ENCODE data around the gene POU3F1.

Gene POU3F1

GRCh38 chr1:38046333-38046883, at the start of gene POU3F1:
Gene POU3F1, minus strand, starts transcription at chr1:38046793. Its CDS starts 50 bp downstream, at chr1:38046743.
- Histone ChIP-seq H3K27ac (ENCODE audit: low read length) (no peak within 1 kb of the TSS), H2AFZ (ENCODE audit: low read length) (peak within 1 kb of the TSS; percentile 81), H3K4me1 (ENCODE audit: low read length) (no peaks in the 10 kb centered on the region), H3K9me2 (replicated peaks; ENCODE audit: insufficient read depth, low read length) (no peaks in the 10 kb centered on the region), H3K27me3 (replicated peaks; ENCODE audit: insufficient read depth, low read length) (peaks cover 38% of the 10 kb centered on the region), H3K4me2 (ENCODE audit: low read depth, low read length) (peak within 1 kb of the TSS; percentile 92), H3K9ac (ENCODE audit: low read length) (no peak within 1 kb of the TSS), H3K9me3 (replicated peaks; ENCODE audit: insufficient read depth, low read length) (no peaks in the 10 kb centered on the region), H3F3A (ENCODE audit: insufficient read depth, low read length) (no peaks in the 10 kb centered on the region), H3K4me3 (ENCODE audit: low read length) (peak within 1 kb of the TSS; percentile 72), H3K79me2 (ENCODE audit: low read length) (no peaks in the 10 kb centered on the region), H3K36me3 (replicated peaks; ENCODE audit: insufficient read depth, low read length) (no peaks in the 10 kb centered on the region), H4K20me1 (ENCODE audit: insufficient read depth, low read length) (no peaks in the 10 kb centered on the region)
- TF ChIP-seq CTCF (IDR thresholded peaks at IDR 0.05; ENCODE audit: low read length) (no peak), EZH2phosphoT487 (IDR thresholded peaks at IDR 0.05; ENCODE audit: low read length) (no peak), EZH2 (optimal IDR thresholded peaks at IDR 0.05; ENCODE audit: low read depth, low read length) (no peak)
- no peak for DNase-seq

DNA sequence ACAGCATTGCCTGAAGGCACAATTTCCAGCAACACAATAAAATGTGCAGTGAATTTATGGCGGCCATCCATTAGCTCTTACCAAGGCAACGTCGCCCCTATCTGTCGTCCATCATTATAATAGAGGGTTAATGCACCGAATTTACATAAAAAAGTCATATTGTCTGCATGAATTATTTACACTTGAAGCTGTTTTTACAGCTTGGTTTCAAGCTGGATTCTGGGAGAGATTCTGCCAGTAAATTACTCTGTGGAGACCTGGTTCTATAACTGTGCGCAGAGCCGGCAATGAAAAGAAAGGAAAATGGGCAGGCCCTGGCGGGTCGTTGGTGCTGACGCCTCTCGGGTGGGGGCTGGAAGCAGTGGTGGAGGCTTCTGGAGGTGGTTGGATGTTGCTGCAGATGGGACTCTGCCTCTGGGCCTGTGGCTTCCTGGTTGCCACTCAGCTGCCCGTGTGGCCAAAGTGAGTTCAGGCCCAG, 48.9 kb upstream of the POU3F1 start:
- Histone ChIP-seq H3K36me3 (replicated peaks; ENCODE audit: insufficient read depth, low read length) (no peaks in the 10 kb centered on the region), H3K27ac (ENCODE audit: low read length) (no peak overlapping the region), H3F3A (ENCODE audit: insufficient read depth, low read length) (no peaks in the 10 kb centered on the region), H2AFZ (ENCODE audit: low read length) (no peak overlapping the region), H3K4me2 (ENCODE audit: low read depth, low read length) (no peak overlapping the region), H3K4me3 (ENCODE audit: low read length) (no peak overlapping the region), H3K27me3 (replicated peaks; ENCODE audit: insufficient read depth, low read length) (no peaks in the 10 kb centered on the region), H3K79me2 (ENCODE audit: low read length) (no peaks in the 10 kb centered on the region), H3K9me2 (replicated peaks; ENCODE audit: insufficient read depth, low read length) (no peaks in the 10 kb centered on the region), H4K20me1 (ENCODE audit: insufficient read depth, low read length) (no peaks in the 10 kb centered on the region), H3K9me3 (replicated peaks; ENCODE audit: insufficient read depth, low read length) (no peaks in the 10 kb centered on the region), H3K4me1 (ENCODE audit: low read length) (no peaks in the 10 kb centered on the region; the same call in 1 of the 2 replicates), H3K9ac (ENCODE audit: low read length) (no peak overlapping the region)
- TF ChIP-seq EZH2 (optimal IDR thresholded peaks at IDR 0.05; ENCODE audit: low read depth, low read length) (no peak), CTCF (IDR thresholded peaks at IDR 0.05; ENCODE audit: low read length) (no peak), EZH2phosphoT487 (IDR thresholded peaks at IDR 0.05; ENCODE audit: low read length) (no peak)
- DNase-seq, result no peak

DNA sequence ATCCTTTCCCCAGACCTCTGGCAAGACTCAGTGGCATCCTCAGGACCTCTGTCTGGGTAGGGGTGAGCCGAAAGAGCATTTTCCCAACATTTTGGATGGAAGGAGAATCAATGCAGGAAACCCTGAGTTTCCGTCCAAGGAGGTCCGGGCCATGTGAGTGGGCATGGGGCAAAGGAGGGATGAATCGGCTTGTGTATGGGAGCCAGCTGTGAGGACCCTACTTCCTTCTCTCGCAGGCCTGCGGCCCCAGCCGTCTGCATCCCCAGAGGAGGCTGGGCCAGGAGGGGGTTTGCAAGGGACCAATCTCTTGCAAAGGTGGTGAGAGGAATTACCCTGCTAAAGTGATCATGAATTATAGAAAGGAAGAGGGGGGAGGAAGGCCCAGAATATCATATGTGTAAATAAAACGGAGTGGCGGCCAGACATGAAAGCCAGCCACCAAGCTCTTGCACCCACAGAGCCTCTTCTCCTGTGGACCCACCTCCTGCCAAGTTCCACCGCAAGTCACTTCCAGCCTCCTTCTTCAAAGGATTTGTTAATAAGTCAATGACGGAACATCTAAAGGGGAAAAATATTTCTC, 48.2 kb upstream of the POU3F1 start:
- Histone ChIP-seq H3K27me3 (replicated peaks; ENCODE audit: insufficient read depth, low read length) (no peaks in the 10 kb centered on the region), H3K36me3 (replicated peaks; ENCODE audit: insufficient read depth, low read length) (no peaks in the 10 kb centered on the region), H3F3A (ENCODE audit: insufficient read depth, low read length) (no peaks in the 10 kb centered on the region), H3K4me3 (ENCODE audit: low read length) (no peak overlapping the region), H3K27ac (ENCODE audit: low read length) (no peak overlapping the region), H3K9me2 (replicated peaks; ENCODE audit: insufficient read depth, low read length) (no peaks in the 10 kb centered on the region), H3K9me3 (replicated peaks; ENCODE audit: insufficient read depth, low read length) (no peaks in the 10 kb centered on the region), H4K20me1 (ENCODE audit: insufficient read depth, low read length) (no peaks in the 10 kb centered on the region), H3K9ac (ENCODE audit: low read length) (no peak overlapping the region), H3K79me2 (ENCODE audit: low read length) (no peaks in the 10 kb centered on the region), H3K4me2 (ENCODE audit: low read depth, low read length) (no peak overlapping the region), H3K4me1 (ENCODE audit: low read length) (no peaks in the 10 kb centered on the region; the same call in 1 of the 2 replicates), H2AFZ (ENCODE audit: low read length) (no peak overlapping the region)
- no peak for TF ChIP-seq CTCF (IDR thresholded peaks at IDR 0.05; ENCODE audit: low read length)
- no peak for TF ChIP-seq EZH2phosphoT487 (IDR thresholded peaks at IDR 0.05; ENCODE audit: low read length)
- no peak for TF ChIP-seq EZH2 (optimal IDR thresholded peaks at IDR 0.05; ENCODE audit: low read depth, low read length)
- DNase-seq, result no peak
